Stimulated activated CD4-positive, alpha-beta T cell treated with anti-CD3 and anti-CD28 coated beads, TNF-alpha, amount 100 ng/mL, for 1 hour (primary cell): ENCODE data around the gene ADAMTS5.

Experiments used
- DNase-seq, 3 donors: peaks; one replicate each; pipeline ENCODE4 v3.0.0-alpha.2; 2020; ENCODE audit warnings: low read depth in 3 of 3, low spot score in 1 of 3

Gene ADAMTS5

GRCh38 chr21:26888256-26888655 is 78.6 kb downstream of the ADAMTS5 start:
- no peak for DNase-seq

DNA sequence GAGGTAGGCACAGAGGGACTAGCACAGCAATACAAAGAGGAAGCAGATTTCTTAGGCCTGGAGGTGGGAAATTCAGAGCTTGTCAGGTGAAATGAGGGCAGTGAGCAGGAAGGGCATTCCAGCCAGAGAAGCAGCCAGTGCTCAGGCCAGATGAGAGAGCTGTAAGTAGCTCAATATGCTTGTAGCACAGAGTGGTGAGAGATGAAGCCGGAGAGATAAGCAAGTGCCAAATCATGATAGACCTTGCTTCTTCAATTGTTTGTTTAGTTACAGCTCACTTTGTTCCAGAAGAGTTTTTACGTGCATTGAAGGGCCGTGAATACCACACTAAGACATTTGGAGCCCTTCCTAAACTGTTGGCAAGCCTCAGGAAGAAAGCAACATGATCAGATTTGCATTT is 79.6 kb downstream of the ADAMTS5 start:
- DNase-seq: no peak

DNA sequence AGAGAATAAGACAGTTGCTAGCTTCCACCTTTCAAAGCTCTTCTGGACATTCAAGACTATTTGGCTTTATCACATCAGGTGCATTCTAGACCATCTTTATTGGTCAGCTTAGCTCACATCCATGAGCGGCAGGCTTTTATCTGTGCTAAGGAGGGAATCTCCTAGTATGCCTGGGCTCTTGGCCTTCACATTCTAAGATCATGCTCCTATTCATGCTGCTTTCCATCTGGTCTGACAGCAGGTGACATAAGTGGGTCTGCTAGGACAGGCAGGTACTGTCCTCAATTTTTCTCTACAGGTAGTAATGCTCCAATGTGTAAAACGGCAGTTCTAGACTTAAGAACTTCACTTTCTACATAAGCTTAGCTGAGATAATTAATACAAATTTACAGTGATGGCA is 82.5 kb downstream of the ADAMTS5 start:
- no peak for DNase-seq

DNA sequence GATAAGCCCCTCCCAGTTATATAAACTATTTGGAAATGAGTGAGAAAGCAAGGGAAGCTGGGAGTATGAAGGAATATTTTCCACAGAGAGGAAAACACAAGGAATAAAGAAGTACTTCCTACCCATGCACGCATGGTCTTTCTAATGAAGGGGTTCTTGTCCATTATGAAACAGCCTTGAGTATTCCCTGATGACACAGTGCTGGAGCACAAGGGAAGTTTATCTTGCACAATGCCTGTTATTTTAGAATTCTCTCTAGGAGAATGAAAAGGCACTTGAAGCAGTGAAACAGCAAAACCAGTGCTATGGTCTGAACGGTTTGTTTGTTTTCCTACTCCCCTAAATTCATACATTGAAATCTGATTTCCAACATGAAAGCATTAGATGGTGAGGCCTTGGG is 83.1 kb downstream of the ADAMTS5 start:
- no peak for DNase-seq

- DNase-seq: no peak
These were observed 85.2 kb downstream of the ADAMTS5 start for GRCh38 chr21:26881504-26882228.

- DNase-seq: no peak
These were observed 89.9 kb downstream of the ADAMTS5 start for GRCh38 chr21:26877018-26877417.

- DNase-seq: no peak
These were observed 92.5 kb downstream of the ADAMTS5 start for GRCh38 chr21:26874347-26874746.
